ENCODE data around the gene LRRC18. TPM values are rescaled to one million over a fixed set of nuclear protein-coding genes. Genes with fewer than 3 reads are reported as not detected.

Gene LRRC18
- polyA plus RNA-seq, 2 of the 4 experiments (the other 2 are of a cell fraction): not detected

GRCh38 chr10:48937796-48938195 is 1.8 kb downstream of the LRRC18 start:
- TF ChIP-seq NFE2L2 (conservative IDR thresholded peaks at IDR 0.05; ENCODE audit: low read length): no peak
- no peak for TF ChIP-seq MAFK (IDR thresholded peaks at IDR 0.05; ENCODE audit: partially characterized antibody)
- no peak for TF ChIP-seq FOSL2 (IDR thresholded peaks at IDR 0.05)
- no peak for TF ChIP-seq FOSL2 (CRISPR knock-in tag; IDR thresholded peaks at IDR 0.05)
- no peak for TF ChIP-seq BCL3 (IDR thresholded peaks at IDR 0.05)
- no peak for TF ChIP-seq ZNF302 (CRISPR knock-in tag; IDR thresholded peaks at IDR 0.05)
- no peak for TF ChIP-seq RNF2 (IDR thresholded peaks at IDR 0.05; ENCODE audit: borderline replicate concordance, low read depth)
- no peak for TF ChIP-seq HDAC2 (IDR thresholded peaks at IDR 0.05)
- no peak for TF ChIP-seq EHF (CRISPR knock-in tag; IDR thresholded peaks at IDR 0.05)
- TF ChIP-seq HOXB13 (CRISPR knock-in tag; IDR thresholded peaks at IDR 0.05; ENCODE audit: low read depth): no peak
- no peak for TF ChIP-seq NR3C1 (IDR thresholded peaks at IDR 0.05)
- no peak for TF ChIP-seq FOXS1 (CRISPR knock-in tag; IDR thresholded peaks at IDR 0.05)
- TF ChIP-seq POLR2AphosphoS2 (conservative IDR thresholded peaks at IDR 0.05; ENCODE audit: low read length): no peak
- TF ChIP-seq HEYL (CRISPR knock-in tag; IDR thresholded peaks at IDR 0.05): no peak
- TF ChIP-seq BHLHE40 (IDR thresholded peaks at IDR 0.05; ENCODE audit: low read depth, low read length): no peak
- TF ChIP-seq SMC3 (IDR thresholded peaks at IDR 0.05): no peak
- WGBS (ENCODE audit: missing lambda C conversion rate): 74% methylated on average over 3 of the region's 3 CpGs
- FAIRE-seq (no peak), DNase-seq (ENCODE audit: low read depth in 1 of 2, low spot score in 1 of 2) (no peak), ATAC-seq (no peak)
- ChIA-PET POLR2A (no interaction called here), CTCF (no interaction called here)
- no peaks in the 10 kb centered on the region for H3K9me3 ChIP-seq
- no peak overlapping the region for H3K4me3 ChIP-seq
- no peak overlapping the region for H3K4me2 ChIP-seq
- no peak overlapping the region for H3K27ac ChIP-seq
- H3K4me1 ChIP-seq: no peaks in the 10 kb centered on the region

- no peak for FAIRE-seq
Observed at GRCh38 chr10:48935577-48935976, 4.1 kb downstream of the LRRC18 start.

More at GRCh38 chr10:48935577-48935976, 4.1 kb downstream of the LRRC18 start:
- POLR2A ChIA-PET: no interaction called here
- Histone ChIP-seq H3K4me2 (no peak overlapping the region), H3K9me3 (no peaks in the 10 kb centered on the region), H3K4me3 (no peak overlapping the region), H3K4me1 (no peaks in the 10 kb centered on the region), H3K27ac (no peak overlapping the region)
- TF ChIP-seq REST (IDR thresholded peaks at IDR 0.05): no peak
- no peak for TF ChIP-seq HOXA7 (CRISPR knock-in tag; IDR thresholded peaks at IDR 0.05)
- TF ChIP-seq MYC (IDR thresholded peaks at IDR 0.05; ENCODE audit: borderline replicate concordance, low read length): no peak
- no peak for TF ChIP-seq ELK1 (IDR thresholded peaks at IDR 0.05; ENCODE audit: low read depth, low read length)
- TF ChIP-seq KDM1A (IDR thresholded peaks at IDR 0.05; ENCODE audit: low read depth): no peak
- no peak for TF ChIP-seq HOXB13 (CRISPR knock-in tag; IDR thresholded peaks at IDR 0.05; ENCODE audit: low read depth)
- TF ChIP-seq KDM5A (IDR thresholded peaks at IDR 0.05): no peak
- TF ChIP-seq ZSCAN20 (CRISPR knock-in tag; IDR thresholded peaks at IDR 0.05): no peak
- no peak for TF ChIP-seq USF2 (IDR thresholded peaks at IDR 0.05)
- no peak for TF ChIP-seq POLR2A (IDR thresholded peaks at IDR 0.05; ENCODE audit: low read length)
- ATAC-seq (no peak), DNase-seq (ENCODE audit: low read depth in 1 of 2, low spot score in 1 of 2) (no peak)
- CTCF ChIA-PET: no interaction called here
